NCI-H187 treated with DMSO at 0.1 percent for 48 hours (cell line): ENCODE results near the gene PCGF2.
"Not testable (repeated sequence)": the region's sequence is repeated elsewhere in the genome, so short reads cannot be mapped to it uniquely, and the experiment has no call there.

ENCODE experiments used
- DNase-seq: peaks from one replicate; lab custom pipeline; 2025; lab: John Stamatoyannopoulos, UW

The PCGF2 gene

GRCh38 chr17:38735161-38735997, 12.8 kb downstream of the PCGF2 start:
- no peak for DNase-seq

- DNase-seq: no peak
Observed at GRCh38 chr17:38733982-38734973, 13.9 kb downstream of the PCGF2 start.

- DNase-seq: no peak
Observed at GRCh38 chr17:38733282-38733981, 14.7 kb downstream of the PCGF2 start.

- DNase-seq: no peak
Observed at GRCh38 chr17:38732376-38733281, 15.5 kb downstream of the PCGF2 start.

GRCh38 chr17:38731526-38732294, 16.4 kb downstream of the PCGF2 start:
- DNase-seq: no peak

GRCh38 chr17:38730526-38731379, 17.4 kb downstream of the PCGF2 start:
- no peak for DNase-seq

- no peak for DNase-seq
Observed at GRCh38 chr17:38729886-38730525, 18.1 kb downstream of the PCGF2 start, which contains the start of gene CISD3. Gene CISD3, plus strand, starts transcription at chr17:38730341. Its CDS starts 18 bp downstream, at chr17:38730359.

GRCh38 chr17:38729368-38729885, 18.7 kb downstream of the PCGF2 start:
- no peak for DNase-seq

GRCh38 chr17:38728290-38728831, 19.8 kb downstream of the PCGF2 start:
- DNase-seq: no peak

- no peak for DNase-seq
Observed at GRCh38 chr17:38727736-38728135, 20.4 kb downstream of the PCGF2 start.

GRCh38 chr17:38726145-38726544, 22.0 kb downstream of the PCGF2 start:
- DNase-seq: not testable (repeated sequence)

- DNase-seq: no peak
Observed at GRCh38 chr17:38725066-38725465, 23.1 kb downstream of the PCGF2 start.

- no peak for DNase-seq
Observed at GRCh38 chr17:38724337-38724988, 23.7 kb downstream of the PCGF2 start.

- DNase-seq: no peak
Observed at GRCh38 chr17:38721802-38722201, 26.3 kb downstream of the PCGF2 start.

- no peak for DNase-seq
Observed at GRCh38 chr17:38720941-38721340, 27.2 kb downstream of the PCGF2 start.

GRCh38 chr17:38719943-38720641, 28.0 kb downstream of the PCGF2 start:
- DNase-seq: no peak
